UCSD-AML1 (cell line): ENCODE results near the gene CLSTN2.

Source experiments
- DNase-seq: peaks from one replicate; lab custom pipeline; 2025; ENCODE audit not compliant: unreplicated experiment; lab: John Stamatoyannopoulos, UW

Gene CLSTN2

DNA sequence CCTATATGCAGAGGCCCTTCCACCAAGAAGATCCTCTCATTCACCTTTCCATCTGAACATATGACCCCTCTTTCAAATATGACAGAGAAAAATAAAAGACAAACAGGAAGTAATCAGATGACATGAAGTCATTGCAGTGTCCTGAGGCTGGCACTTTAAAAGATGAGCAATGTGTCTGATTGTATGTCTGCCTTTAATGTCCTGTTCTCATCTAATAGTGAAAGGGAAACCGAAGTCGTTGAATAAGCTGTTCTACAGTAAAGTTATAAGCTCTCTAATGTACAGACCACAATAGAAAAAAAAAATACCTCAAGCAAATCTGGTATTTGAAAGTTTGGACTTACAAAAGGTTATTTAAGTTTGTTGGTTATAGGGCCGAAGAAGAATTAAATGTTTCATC lies 243.0 kb downstream of the CLSTN2 start:
- DNase-seq, result no peak

DNA sequence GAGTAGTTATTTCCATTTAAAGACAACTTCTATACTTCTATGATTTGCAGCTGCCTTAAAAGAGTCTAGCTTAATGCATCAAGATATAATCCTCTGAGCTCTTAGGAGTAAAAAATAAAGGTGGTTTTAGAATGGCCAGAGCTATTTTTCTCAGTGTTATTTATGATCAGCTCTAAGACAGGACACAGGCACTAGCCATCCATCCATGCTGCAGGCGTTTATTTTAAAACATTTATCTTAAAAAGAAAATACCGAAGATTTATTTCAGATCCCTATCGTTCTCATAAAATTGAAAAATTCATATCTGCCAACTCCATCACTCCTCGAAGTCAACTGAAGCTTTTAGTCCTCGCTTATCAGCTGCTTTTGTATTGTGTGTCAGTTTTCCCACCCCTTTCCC lies 243.5 kb downstream of the CLSTN2 start:
- DNase-seq, result no peak

DNA sequence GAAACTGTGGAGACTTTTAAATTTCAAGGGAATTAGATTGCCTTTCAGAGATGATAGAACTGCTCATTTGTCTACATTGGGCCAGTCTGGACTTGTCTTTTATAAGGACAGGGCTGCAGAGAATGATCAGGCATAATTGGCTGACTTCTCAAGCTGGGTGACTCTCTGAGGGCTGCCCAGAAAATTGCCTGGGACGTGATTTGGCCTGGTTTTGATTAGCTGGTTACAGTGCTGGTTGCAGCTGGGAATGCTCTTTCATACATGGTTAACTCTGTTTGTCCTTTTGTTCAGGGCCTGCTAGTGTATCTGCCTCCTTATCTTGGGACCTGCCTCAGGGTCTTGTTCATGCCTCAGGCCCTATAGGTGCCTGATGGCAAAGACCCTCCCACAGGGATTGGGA lies 245.6 kb downstream of the CLSTN2 start:
- DNase-seq, result no peak

DNA sequence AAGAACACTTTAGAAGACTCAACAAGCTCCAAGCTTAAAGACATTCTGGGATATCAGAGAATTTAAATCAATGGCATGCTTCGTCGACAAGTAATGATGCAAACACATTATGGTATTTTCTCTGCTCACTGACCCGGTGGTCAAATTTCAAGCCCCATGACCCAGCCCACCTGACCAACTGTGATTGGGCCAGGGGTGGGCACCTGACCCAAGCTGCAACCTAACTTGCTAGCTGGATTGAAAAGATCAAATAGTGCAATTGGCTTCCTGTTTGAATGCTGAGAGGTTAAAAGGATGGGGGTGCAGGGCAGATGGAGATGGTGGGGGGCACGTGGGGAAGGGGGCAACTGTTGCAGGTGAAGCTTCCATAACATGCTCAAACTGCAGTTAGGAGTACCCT lies 250.4 kb downstream of the CLSTN2 start:
- no peak for DNase-seq

DNA sequence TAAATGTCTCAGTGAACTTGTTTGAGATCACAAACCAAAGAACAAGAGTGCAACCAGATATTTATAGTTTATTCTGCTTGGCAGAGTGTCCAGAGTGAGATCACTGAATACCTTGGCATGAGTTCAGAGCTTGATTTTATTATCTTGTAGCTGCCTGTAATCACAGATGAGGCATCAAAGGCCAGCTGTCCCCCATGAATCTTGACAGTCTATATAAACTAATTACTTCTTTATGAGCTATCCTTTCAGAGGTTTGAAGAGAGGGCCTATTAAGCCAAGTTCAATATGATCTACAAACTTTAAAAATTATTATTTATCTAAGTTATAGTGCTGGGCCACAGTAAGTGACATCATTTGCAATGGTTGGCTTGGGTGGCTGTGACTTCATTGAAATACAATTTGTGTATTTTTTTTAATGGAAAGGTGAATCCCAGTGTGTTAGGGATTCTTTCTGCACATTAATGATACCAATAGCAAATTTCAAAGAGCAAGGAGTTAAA lies 251.5 kb downstream of the CLSTN2 start:
- DNase-seq, result no peak

DNA sequence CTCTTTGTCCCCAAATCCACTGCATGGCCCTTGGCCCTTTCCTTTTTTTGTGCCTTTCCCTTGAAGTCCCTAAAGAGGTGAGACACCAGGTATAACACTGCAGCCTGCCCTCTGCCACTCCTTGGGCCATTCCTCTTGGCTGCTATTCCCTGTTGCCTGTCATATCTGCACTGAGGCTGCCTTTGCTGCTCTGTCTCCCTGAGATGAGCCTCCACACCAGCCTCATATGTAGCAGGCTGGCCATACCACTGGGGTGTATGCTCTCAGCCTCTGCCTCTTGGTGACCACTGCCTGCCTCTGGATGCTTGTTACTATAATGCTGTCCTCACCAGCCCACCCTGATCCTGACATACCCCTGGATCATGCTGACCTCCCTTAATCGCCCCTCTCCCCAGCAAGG lies 252.0 kb downstream of the CLSTN2 start:
- no peak for DNase-seq

DNA sequence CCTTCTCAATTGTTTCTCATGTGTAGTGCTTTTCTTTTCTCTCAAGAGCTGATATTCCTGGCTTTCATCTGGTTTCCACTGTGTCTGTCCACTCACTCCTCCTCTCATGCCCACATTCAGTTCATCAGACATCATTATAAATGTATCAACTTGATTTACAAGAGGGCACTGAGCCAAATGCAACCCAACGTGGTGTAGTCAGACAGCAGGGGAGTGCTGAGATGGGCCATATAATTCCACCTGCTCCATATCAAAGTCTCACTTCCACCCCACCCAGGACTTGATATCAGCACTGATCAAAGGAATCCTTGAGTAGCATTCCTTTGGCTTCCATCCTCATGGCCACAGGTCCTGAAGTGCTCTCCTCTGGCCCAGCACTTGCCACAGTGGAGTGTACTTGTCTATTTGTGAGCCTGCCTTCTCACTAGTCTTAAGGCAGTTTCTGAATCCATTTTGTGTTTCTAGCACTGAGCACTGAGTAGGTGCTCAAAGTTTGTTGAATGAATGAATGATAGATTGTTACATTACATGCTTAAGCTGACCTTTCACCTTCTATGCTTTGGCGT lies 252.8 kb downstream of the CLSTN2 start:
- no peak for DNase-seq

DNA sequence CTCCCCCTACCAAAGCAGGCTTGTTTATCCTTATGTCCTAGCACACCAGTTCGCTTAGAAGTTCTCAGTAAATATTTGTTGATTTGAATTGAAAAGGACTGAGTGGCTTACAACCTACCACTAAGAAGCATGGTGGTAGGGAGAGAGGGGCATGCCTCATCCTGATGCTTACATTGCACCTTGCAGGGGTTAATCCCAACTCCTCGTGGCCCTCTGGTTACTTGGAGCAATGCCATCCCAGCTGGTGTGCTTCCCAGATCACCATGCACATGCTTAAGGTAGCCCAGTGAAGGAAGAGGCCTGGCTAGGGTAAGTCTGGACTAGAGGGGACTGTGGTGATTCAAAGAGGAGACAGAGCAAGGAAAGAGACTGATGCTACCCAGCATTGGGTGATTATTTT lies 253.3 kb downstream of the CLSTN2 start:
- DNase-seq, result no peak

DNA sequence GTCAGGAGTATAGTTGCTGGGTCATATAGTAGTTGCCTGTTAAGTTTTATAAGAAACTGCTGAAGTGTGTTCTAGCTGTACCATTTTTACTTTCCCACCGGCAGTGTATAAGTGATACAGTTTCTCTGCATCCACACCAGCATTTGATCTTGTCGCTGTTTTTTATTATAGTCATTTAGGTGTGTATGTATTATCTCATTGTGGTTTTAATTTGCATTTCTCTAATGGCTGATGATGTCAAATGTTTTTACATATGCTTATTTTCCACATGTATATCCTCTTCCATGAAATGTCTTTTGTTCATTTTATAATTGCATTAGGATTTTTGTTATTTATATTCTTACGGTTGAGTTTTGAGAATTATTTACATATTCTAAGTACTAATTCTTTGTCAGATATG lies 254.3 kb downstream of the CLSTN2 start:
- no peak for DNase-seq

DNA sequence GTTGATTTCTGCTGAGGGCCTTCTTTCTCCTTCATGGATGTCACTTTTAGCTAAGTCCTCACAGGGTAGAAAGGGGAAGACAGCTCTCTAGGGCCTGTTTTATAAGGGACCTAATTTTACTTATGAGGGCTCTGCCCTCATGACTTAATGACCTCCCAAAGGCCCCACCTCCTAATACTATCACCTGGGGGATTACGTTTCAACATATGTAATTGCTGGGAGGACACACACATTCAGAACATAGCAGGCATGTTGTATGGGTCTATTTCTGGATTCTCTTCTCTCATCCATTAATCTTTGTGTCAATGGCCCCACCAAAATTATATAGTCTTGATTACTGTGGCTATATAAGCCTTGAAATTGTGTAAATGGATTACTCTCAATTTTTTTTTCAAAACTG lies 255.0 kb downstream of the CLSTN2 start:
- DNase-seq, result no peak

DNA sequence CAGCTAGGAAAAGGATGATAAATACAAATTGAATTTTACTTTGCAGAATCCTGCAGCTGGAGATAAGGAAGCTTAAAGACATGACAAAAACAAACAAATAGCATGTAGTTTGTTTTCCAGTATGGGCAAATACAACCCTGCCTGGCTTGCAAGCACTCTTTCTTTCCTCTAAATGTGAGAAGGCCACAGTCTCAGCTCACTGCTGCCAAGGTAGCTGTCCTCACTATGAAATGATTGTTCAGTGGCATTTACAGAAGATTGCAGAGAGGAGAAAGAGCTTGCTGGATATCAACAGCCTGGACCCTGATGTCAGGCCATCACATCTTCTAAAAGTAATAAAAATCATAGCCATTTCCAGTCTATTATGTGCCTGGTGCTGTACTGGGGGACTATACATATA lies 262.0 kb downstream of the CLSTN2 start:
- DNase-seq, result no peak

DNA sequence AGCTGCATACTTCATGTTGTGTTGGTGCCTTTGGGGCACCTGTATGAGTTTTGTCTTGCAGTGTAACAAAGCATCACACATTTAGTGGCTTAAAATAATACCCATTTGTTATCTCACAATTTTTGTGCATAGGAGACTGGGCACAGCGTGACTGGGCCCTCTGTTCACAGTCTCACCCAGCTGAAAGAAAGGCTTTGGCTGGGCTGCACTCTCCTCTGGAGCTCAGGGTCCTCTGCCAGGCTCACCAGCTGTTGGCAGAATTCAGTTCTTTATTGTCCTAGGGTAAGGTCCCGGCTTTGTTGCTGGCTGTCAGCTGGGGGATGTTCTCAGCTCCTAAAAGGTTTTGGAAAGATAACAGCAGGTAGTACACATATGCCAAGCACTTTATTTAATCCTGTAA lies 263.3 kb downstream of the CLSTN2 start:
- DNase-seq, result no peak

DNA sequence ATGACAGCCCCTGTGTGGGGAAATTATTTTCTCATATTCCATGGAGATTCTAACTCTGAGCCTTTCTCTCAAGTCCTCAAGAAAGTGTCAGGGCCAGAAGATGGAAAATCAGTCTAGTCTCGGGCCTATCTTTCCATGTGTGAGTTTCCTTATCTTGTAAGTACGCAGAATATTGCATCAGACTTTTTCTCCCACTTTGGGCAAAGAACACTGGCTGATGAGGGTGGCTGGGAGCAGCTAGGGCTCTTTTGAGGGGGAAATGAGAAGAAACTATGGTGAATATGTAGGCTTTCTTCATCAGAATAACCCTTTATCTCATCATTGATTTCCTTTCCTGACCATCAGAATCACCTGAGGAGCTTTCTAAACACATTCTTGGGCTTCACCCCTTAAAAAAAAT lies 264.0 kb downstream of the CLSTN2 start:
- DNase-seq, result no peak

DNA sequence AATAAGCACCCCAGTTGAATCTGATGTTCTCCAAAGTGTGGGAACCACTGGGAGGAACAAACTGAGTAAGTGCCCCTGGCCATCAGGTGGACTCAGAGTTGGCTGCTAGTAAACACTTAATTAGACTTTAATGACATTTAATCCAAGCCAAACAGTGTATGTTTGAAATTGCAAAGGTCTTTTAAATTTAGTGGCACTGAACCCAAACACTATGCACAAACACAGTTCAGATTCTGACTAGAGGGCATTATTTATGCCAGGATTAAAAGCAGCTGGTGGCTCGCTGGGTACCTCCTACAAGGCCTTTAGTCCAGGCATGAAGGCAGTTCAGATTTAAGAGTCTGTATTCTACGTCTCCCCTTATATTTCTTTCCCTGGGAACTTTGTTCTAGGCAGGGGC lies 264.8 kb downstream of the CLSTN2 start:
- no peak for DNase-seq

DNA sequence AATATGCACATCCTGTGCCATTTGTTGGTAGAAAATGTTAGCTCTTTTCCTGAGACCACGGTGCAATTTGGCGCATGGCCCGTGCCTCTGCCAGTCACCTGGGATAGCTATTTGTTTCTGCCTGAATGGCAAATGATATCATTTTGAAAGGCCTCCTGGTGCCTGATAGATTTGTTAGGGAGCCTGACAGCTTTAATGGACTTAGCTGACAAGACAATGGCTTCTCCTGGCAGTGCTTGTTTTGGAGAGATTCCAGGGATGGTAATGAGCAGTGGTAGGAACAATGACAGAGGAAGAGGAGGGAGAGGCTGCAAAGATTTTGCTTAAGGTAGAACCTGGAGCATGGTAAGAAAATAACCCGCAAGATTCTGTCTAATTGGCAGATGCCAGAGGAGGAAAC lies 268.5 kb downstream of the CLSTN2 start:
- DNase-seq, result no peak

DNA sequence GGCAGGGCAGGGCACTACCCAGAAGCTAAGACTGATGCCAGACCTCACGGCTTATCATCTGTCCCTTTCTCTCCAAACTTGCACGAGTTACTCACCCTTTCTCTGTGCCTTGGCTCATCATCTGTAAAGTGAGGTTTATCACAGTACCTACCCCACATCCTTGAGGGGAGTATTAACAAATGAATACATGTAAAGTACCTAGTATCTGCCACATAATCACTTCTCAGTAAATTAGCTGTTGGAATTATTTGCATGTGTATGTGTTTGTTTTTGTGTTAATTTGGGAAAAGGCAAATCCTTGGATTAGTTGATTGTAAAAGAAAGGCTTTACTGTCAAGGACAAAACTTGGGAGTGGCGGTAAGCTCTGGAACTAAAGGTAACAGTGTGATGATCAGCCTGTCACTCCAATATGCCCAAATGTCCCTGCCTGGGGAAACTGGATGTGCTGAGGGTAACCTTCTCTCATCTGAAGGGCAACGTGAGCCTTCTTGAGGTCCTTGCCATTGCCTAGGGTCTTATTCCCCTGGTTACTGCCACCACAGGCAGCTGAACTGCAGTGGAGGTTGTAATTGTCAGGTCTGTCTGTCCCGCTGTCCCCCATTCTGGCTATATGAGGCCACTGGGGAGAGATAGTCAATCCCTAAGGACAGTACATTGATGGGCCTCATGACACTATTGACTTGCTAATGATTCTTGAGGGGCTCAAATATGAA lies 269.4 kb downstream of the CLSTN2 start:
- DNase-seq, result no peak

DNA sequence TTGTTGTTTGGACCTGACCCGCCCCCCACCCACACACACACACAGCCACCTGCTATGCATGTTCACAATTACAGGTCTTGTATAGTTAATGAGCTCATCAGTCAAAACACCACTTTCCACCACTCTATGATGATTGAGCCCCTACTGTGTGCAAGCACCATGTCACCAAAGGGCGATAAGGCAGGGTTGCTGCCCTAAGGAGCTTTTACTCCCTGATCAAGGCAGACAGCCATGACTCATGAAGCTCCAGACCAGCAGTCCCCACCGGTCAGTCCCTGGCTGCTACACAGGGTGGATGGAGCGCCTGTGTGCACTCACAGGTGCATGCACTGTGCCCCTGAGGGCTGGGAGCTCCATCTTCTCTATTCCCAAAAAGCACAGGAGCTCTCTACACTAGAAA lies 270.6 kb downstream of the CLSTN2 start:
- no peak for DNase-seq

DNA sequence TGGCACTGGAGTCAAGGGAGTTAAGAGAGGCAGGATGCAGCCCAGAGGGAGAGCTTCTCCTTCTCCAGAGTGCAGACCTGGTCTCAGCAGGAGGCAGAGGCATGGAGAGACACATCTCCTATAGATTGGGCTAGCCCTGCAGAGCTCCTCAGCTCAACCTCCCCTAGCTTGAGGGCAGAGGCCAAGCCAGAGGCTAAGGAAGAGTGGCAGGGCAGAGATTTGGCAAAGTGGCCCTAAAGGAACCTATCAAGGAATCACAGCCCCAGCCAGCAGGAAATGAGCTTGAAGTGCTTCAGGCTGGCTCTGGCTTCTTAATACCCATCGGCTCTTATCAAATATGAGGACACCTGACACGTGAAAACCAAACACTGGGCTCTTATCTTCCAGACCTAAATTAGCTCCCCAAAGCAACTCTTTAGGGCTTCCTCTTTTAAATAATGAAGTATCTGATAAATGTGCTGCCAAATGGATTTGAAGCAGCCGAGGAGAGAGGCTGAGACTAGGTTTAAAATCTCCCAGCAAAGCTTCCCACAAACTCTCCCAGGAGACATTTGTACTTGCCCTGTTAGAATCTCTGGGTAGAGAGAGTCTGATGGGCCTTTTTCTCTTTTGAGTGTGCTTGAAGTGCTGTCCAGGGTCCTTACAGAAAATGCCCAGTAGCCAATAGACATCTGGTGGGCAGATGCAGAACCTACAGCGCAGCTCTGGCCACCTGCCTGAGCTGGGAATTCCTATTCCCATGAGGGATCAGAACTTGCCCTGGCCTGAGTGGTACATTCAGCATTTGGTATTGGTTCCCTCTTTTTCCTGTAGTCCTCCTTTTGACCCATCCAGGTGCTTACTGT lies 271.4 kb downstream of the CLSTN2 start:
- no peak for DNase-seq

DNA sequence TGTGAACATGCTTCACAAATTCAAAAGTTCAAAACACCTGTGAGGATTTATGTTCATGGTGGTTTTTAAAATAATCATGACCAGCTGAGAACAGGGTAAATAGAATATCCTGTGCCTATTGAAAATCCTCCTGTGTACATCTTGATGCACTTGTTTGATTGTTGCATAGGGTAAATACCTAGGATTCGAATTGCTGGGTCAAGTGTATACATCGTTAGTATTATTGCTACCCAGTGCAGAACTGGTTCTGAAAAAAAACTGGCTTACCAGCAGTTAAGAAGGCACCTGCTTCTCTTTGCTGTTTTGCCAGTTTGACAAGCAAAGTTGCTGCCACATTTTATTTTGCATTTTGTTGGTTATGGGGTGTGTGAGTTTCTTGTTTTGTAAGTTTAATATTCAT lies 272.6 kb downstream of the CLSTN2 start:
- no peak for DNase-seq

DNA sequence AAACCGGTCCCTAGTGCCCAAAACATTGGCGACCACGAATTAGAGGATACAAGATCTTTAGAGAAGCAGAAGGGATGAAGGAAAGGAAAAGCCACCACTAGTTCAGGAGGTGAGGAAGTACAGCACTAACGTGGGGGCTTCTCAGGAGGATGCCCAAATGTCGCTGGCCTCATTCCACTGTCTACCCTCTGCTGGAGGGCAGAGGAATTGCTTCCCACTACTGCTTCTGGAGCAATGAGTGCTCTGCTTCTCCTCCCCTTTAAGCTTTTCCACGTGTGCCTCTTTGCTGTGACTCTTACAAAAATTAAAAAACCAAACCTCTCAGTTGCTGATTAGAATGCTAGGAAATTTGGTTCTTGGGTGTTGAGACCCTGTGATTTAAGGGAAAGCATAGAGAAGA lies 281.3 kb downstream of the CLSTN2 start:
- DNase-seq, result no peak

DNA sequence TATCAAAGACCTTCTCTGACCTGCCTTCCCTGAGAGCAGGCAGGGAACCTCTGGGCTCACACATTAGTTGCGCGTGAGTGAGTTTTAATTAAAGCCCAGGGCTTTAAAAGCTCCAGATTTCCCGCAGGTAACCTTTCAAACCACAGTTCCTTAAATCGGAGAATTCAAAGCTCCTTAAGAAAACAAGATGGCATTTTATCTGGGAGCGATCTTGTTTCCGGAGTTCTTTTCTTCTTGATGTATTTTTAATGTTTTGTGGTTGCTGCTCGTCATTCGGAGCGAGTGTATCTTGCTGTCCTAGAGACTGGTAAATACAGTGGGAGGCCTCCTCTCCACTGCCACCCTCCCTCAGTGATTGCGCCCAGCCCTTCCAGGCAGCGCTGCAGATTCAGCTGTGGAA lies 284.3 kb downstream of the CLSTN2 start:
- no peak for DNase-seq

DNA sequence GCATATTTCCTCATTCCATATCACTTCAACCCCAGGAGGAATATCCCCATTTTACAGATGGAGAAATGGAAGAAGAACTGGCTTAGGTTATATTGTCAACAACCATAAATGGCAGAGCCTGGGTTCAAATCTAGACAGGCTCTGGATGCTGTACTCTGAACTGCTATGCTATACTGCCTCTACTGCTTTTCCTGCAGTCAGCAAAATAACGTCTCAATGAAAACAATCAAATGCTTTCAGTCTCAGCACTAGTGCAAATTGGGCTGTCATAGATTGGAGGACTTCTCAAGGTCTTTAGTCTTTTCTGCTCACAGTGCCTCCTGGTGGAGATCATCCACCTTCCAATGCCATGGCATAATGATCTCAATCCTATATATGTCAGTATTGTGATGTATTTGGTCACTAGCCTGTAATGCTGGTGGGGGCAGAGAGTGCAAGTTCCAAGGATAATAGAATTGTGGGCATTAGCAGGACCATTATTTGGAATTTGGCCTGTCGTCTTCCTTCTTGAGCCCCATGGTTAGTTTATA lies 285.0 kb downstream of the CLSTN2 start:
- no peak for DNase-seq
